GM23248 (cell line): ENCODE measurements around the gene PRRG3. TPM values are rescaled to one million over a fixed set of nuclear protein-coding genes. Genes with fewer than 3 reads are reported as not detected.

Source experiments
- DNase-seq: peaks from one replicate; pipeline ENCODE4 v3.0.0-alpha.2; 2015
- H2AFZ ChIP-seq: fragments of 200-600 bp; sonication (generic); 2 replicates; pipeline ENCODE4 v1.6.1; 2016; ENCODE audit warnings: antibody characterized with exemption
- H3F3A ChIP-seq: fragments of 200-600 bp; sonication (generic); 2 replicates; pipeline ENCODE4 v1.6.1; 2016; ENCODE audit warnings: mild to moderate bottlenecking, antibody characterized with exemption, mixed run types; ENCODE audit not compliant: insufficient read depth
- H3K27ac ChIP-seq: fragments of 200-600 bp; sonication (generic); 2 replicates; pipeline ENCODE4 v1.5.1; 2016; ENCODE audit warnings: mild to moderate bottlenecking
- H3K27me3 ChIP-seq: fragments of 200-600 bp; sonication (generic); replicated peaks from 2 replicates; pipeline ENCODE4 v1.6.1; 2016; ENCODE audit warnings: mild to moderate bottlenecking; ENCODE audit not compliant: insufficient read depth
- H3K36me3 ChIP-seq: fragments of 200-600 bp; sonication (generic); 2 replicates; pipeline ENCODE4 v1.6.1; 2016; ENCODE audit warnings: low read depth, mild to moderate bottlenecking
- H3K4me1 ChIP-seq: fragments of 200-600 bp; sonication (generic); 2 replicates; pipeline ENCODE4 v1.6.1; 2016; ENCODE audit warnings: mild to moderate bottlenecking; ENCODE audit not compliant: insufficient read depth
- H3K4me2 ChIP-seq: fragments of 200-600 bp; sonication (generic); one replicate; pipeline ENCODE4 v1.6.1; 2016; ENCODE audit warnings: mild to moderate bottlenecking; ENCODE audit not compliant: unreplicated experiment
- H3K4me3 ChIP-seq: fragments of 200-600 bp; sonication (generic); 2 replicates; pipeline ENCODE4 v1.5.1; 2016; ENCODE audit warnings: mild to moderate bottlenecking
- H3K79me2 ChIP-seq: fragments of 200-600 bp; sonication (generic); 2 replicates; pipeline ENCODE4 v1.6.1; 2016; ENCODE audit warnings: mild to moderate bottlenecking; ENCODE audit not compliant: insufficient read depth
- H3K9ac ChIP-seq: fragments of 200-600 bp; sonication (generic); 2 replicates; pipeline ENCODE4 v1.6.1; 2016; ENCODE audit warnings: mild to moderate bottlenecking
- H3K9me2 ChIP-seq: fragments of 200-600 bp; sonication (generic); 2 replicates; pipeline ENCODE4 v1.6.1; 2016; ENCODE audit warnings: mixed run types, mild to moderate bottlenecking, moderate library complexity; ENCODE audit not compliant: insufficient read depth
- H3K9me3 ChIP-seq: fragments of 200-600 bp; sonication (generic); one replicate; pipeline ENCODE4 v1.6.1; 2017; ENCODE audit warnings: low read depth
- H4K20me1 ChIP-seq: fragments of 200-600 bp; sonication (generic); 2 replicates; pipeline ENCODE4 v1.6.0; 2016; ENCODE audit not compliant: insufficient read depth
- EZH2 ChIP-seq: fragments of 200-600 bp; sonication (generic); IDR thresholded peaks from 2 replicates; pipeline ENCODE4 v1.6.1; 2018; ENCODE audit warnings: antibody characterized with exemption, mild to moderate bottlenecking; ENCODE audit not compliant: insufficient read depth, poor library complexity, severe bottlenecking
- EZH2phosphoT487 ChIP-seq: fragments of 200-600 bp; sonication (generic); IDR thresholded peaks from 2 replicates; pipeline ENCODE4 v1.6.1; 2018; ENCODE audit warnings: antibody characterized with exemption, moderate library complexity, mild to moderate bottlenecking, low read depth; ENCODE audit not compliant: insufficient read depth
- WGBS, 2 experiments: methylation state at CpG; one replicate each; pipeline ENCODE4 v1.1.6; 2015 to 2017; ENCODE audit warnings: low lambda C conversion rate in 2 of 2, low coverage in 1 of 2; ENCODE audit errors: missing lambda C conversion rate in 2 of 2; 5-methylcytosine and 5-hydroxymethylcytosine counted together
- in situ Hi-C: fragments of 300-500 bp; cut with MboI; formaldehyde crosslinking; loops from 2 replicates; pipeline ENCODE4 v1.15.0; 2020
- polyA plus RNA-seq: library from polyadenylated mRNA; unstranded; fragments of >200 nt; fragmentation: Nextera tagmentation; extraction: Ambion mirVana; gene quantifications from 2 replicates; pipeline ENCODE4 v1.2.1, GENCODE V29; 2016
- total RNA-seq: library from RNA; depleted of rRNA; stranded (reverse); fragments of >200 nt; shearing (Covaris generic); gene quantifications from 2 replicates; pipeline ENCODE4 v1.2.3, GENCODE V29; 2014; rRNA removed

Gene PRRG3
- total and polyA plus RNA-seq, 2 experiments from 2014 or later, result 0.21 TPM; not detected in 1

- no peak overlapping the region for H3K27ac ChIP-seq
- no peaks in the 10 kb centered on the region for H3K9me2 ChIP-seq
- H3K27me3 ChIP-seq, result no peaks in the 10 kb centered on the region
- 1 to 2% methylated on average over 5 of the region's 5 CpGs for WGBS, 2 experiments
- H3K4me2 ChIP-seq, result no peak overlapping the region
- H3K4me3 ChIP-seq, result no peak overlapping the region
- no peaks in the 10 kb centered on the region for H3K36me3 ChIP-seq
- no peak overlapping the region for H2AFZ ChIP-seq
- H3K79me2 ChIP-seq, result no peaks in the 10 kb centered on the region
- no peak for DNase-seq
- peaks cover 12% of the 10 kb centered on the region for H3K4me1 ChIP-seq
- TF ChIP-seq EZH2 (no peak), EZH2phosphoT487 (no peak)
- in situ Hi-C loops, result loop anchor here (25.0 kb wide), 2 partner anchors 884 to 1059 kb away; partner anchors contain the start of gene GABRQ
- H3K9ac ChIP-seq, result no peak overlapping the region
- H4K20me1 ChIP-seq, result no peaks in the 10 kb centered on the region
- no peaks in the 10 kb centered on the region for H3F3A ChIP-seq
- no peaks in the 10 kb centered on the region for H3K9me3 ChIP-seq
Measured at GRCh38 chrX:151752847-151753246, 57.6 kb downstream of the PRRG3 start.

DNA sequence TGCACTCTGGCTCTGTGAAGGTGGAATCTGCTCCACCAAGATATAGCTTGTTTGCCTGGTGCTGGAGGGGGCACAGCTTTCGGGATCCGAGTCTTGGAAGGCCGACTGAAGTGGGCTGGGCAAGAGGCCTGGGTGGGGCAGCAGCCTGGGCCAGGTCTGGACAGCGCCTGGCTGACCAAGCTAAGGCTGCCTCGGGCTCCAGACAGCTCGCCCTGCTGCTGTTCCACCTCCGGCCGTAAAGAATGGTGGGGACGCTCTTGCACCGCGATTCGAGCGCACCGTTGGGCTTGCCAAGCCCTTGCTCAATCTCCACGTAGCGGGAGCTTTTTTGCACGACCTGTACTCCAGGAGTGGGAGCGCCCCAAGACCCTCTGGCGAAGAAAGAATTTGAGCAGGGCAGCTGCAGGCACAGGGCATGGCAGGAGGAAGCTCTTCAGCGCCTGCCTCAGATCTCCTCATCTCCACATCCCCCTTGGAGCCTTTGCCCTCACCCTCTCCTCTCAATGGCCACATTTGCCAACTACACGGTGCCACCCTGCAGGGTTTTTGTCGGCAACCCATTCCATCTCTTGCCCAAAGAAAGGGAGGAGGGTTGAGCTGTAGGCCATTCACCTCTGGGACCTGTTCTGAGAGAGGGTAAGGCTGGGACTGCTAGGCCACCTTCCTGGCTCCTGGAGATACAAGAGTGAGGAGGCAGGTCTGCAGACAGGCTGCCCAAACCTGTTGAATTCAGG, 58.2 kb downstream of the PRRG3 start:
- no peak overlapping the region for H3K4me3 ChIP-seq
- peak; percentile 84 for DNase-seq
- 8 to 9% methylated on average over 13 to 14 of the region's 22 CpGs for whole genome bisulfite sequencing, 2 experiments
- H4K20me1 ChIP-seq, result no peaks in the 10 kb centered on the region
- no peaks in the 10 kb centered on the region for H3K36me3 ChIP-seq
- no peaks in the 10 kb centered on the region for H3K9me2 ChIP-seq
- peak overlapping the region; percentile 33; the same call in 1 of the 2 replicates for H3K27ac ChIP-seq
- no peaks in the 10 kb centered on the region for H3F3A ChIP-seq
- in situ Hi-C loops, result loop anchor here (25.0 kb wide), 2 partner anchors 884 to 1059 kb away; partner anchors contain the start of gene GABRQ
- no peaks in the 10 kb centered on the region for H3K9me3 ChIP-seq
- no peaks in the 10 kb centered on the region for H3K27me3 ChIP-seq
- H3K9ac ChIP-seq, result no peak overlapping the region
- H3K79me2 ChIP-seq, result no peaks in the 10 kb centered on the region
- H3K4me1 ChIP-seq, result peaks cover 12% of the 10 kb centered on the region
- TF ChIP-seq EZH2 (no peak), EZH2phosphoT487 (no peak)
- H3K4me2 ChIP-seq, result no peak overlapping the region
- no peak overlapping the region for H2AFZ ChIP-seq

GRCh38 chrX:151754047-151754429, 58.8 kb downstream of the PRRG3 start:
- H4K20me1 ChIP-seq, result no peaks in the 10 kb centered on the region
- TF ChIP-seq EZH2phosphoT487 (no peak), EZH2 (no peak)
- peak overlapping the region; percentile 33; the same call in 1 of the 2 replicates for H3K27ac ChIP-seq
- no peaks in the 10 kb centered on the region for H3F3A ChIP-seq
- no peak overlapping the region for H3K4me3 ChIP-seq
- no peak overlapping the region for H2AFZ ChIP-seq
- H3K4me1 ChIP-seq, result peaks cover 12% of the 10 kb centered on the region
- peak; percentile 88 for DNase-seq
- no peak overlapping the region for H3K4me2 ChIP-seq
- H3K27me3 ChIP-seq, result no peaks in the 10 kb centered on the region
- in situ Hi-C loops, result loop anchor here (25.0 kb wide), 2 partner anchors 883 to 1058 kb away; partner anchors contain the start of gene GABRQ
- no peaks in the 10 kb centered on the region for H3K79me2 ChIP-seq
- no peaks in the 10 kb centered on the region for H3K9me2 ChIP-seq
- no peaks in the 10 kb centered on the region for H3K9me3 ChIP-seq
- 13 to 24% methylated on average over 6 of the region's 6 CpGs for WGBS, 2 experiments
- H3K9ac ChIP-seq, result no peak overlapping the region
- H3K36me3 ChIP-seq, result no peaks in the 10 kb centered on the region

GRCh38 chrX:151754641-151755215, 59.5 kb downstream of the PRRG3 start:
- H3K9me2 ChIP-seq, result no peaks in the 10 kb centered on the region
- no peak for TF ChIP-seq EZH2
- no peak for TF ChIP-seq EZH2phosphoT487
- H3K79me2 ChIP-seq, result no peaks in the 10 kb centered on the region
- H3K4me3 ChIP-seq, result no peak overlapping the region
- in situ Hi-C loops, result loop anchor here (25.0 kb wide), 2 partner anchors 883 to 1058 kb away; partner anchors contain the start of gene GABRQ
- no peak overlapping the region for H3K27ac ChIP-seq
- H4K20me1 ChIP-seq, result no peaks in the 10 kb centered on the region
- H2AFZ ChIP-seq, result no peak overlapping the region
- no peaks in the 10 kb centered on the region for H3K36me3 ChIP-seq
- no peak overlapping the region for H3K9ac ChIP-seq
- no peaks in the 10 kb centered on the region for H3K27me3 ChIP-seq
- no peak for DNase-seq
- no peaks in the 10 kb centered on the region for H3K9me3 ChIP-seq
- no peak overlapping the region for H3K4me2 ChIP-seq
- 90 to 93% methylated on average over 11 of the region's 11 CpGs for WGBS, 2 experiments
- peaks cover 12% of the 10 kb centered on the region for H3K4me1 ChIP-seq
- no peaks in the 10 kb centered on the region for H3F3A ChIP-seq

Other genes with a start within 250 kb of the PRRG3 start
- not detected in 2 replicates for gene PASD1, start 131.8 kb upstream of the PRRG3 start, total RNA-seq
- gene PASD1, start 131.8 kb upstream of the PRRG3 start, polyA plus RNA-seq, result not detected in 2 replicates
- not detected in 2 replicates for gene FATE1, start 20.6 kb downstream of the PRRG3 start, total RNA-seq
- not detected in 2 replicates for gene FATE1, start 20.6 kb downstream of the PRRG3 start, polyA plus RNA-seq
- not detected in 2 replicates for gene CNGA2, start 39.3 kb downstream of the PRRG3 start, total RNA-seq
- gene CNGA2, start 39.3 kb downstream of the PRRG3 start, polyA plus RNA-seq, result not detected in 2 replicates
- not detected in 2 replicates for gene MAGEA4, start 217.4 kb downstream of the PRRG3 start, total RNA-seq
- not detected in 2 replicates for gene MAGEA4, start 217.4 kb downstream of the PRRG3 start, polyA plus RNA-seq